Astrocyte of the spinal cord (primary cell): ENCODE measurements around the gene GATD1.

Experiments
- DNase-seq: peaks from one replicate; pipeline ENCODE4 v3.0.0; 2011; ENCODE audit warnings: low read depth, low spot score
- H3K4me3 ChIP-seq: 2 replicates; pipeline ENCODE4 v1.5.1; 2011; ENCODE audit warnings: low read depth, mild to moderate bottlenecking, low read length, moderate library complexity
- CTCF ChIP-seq: IDR thresholded peaks from 2 replicates; pipeline ENCODE4 v1.5.1; 2012; ENCODE audit warnings: low read depth, mild to moderate bottlenecking, low read length, inconsistent platforms
- in situ Hi-C: cut with HindIII; loops from 2 replicates; pipeline ENCODE4 v1.10.0; 2017; ENCODE audit warnings: low sequenced_read_pairs

The GATD1 gene

GRCh38 chr11:725624-726202 lies 51.6 kb downstream of the GATD1 start:
- no peak for DNase-seq
- no peak for TF ChIP-seq CTCF
- no peak overlapping the region for H3K4me3 ChIP-seq

GRCh38 chr11:724778-725386 lies 52.4 kb downstream of the GATD1 start:
- in situ Hi-C loops: no loop called here
- H3K4me3 ChIP-seq: no peak overlapping the region
- DNase-seq: no peak
- TF ChIP-seq CTCF: no peak

More at GRCh38 chr11:725624-726202, 51.6 kb downstream of the GATD1 start:
- in situ Hi-C loops: no loop called here

DNA sequence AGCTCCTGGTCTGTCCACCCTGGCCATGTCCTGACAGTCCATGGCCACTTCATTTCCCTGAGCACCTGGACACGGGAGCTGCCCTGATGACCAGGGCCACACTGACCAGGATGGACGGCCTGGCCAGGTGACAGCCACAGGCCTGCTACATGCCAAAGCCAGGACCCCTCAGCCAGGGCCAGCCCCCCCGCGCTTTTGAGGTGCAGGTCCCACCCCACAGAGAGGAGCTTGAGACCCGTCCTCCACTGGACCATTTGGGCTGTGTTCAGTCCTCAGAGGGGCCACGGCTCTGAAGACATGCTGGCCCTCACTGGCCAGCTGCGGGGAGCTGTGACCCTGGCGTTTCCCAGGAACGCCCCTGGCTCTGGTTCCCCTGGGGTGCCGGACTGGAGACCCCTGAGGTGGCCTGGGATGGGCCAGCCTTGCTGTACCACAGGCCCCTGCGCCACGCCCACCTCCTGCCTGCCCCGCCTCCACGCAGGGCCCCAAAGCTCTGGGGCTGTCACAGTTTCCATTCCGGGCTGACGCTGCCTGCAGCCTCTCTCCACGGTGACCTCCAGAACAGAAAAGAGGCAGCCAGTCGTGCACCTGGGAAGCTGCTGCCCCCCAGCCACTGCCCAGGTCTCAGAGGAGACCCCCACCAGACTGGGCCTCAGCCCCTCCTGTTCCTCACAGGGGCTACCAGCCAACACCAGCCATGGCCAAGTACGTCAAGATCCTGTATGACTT lies 53.1 kb downstream of the GATD1 start:
- in situ Hi-C loops: no loop called here
- no peak overlapping the region for H3K4me3 ChIP-seq
- TF ChIP-seq CTCF: no peak
- no peak for DNase-seq

GRCh38 chr11:723120-723883 lies 54.0 kb downstream of the GATD1 start:
- DNase-seq: peak; percentile 63
- in situ Hi-C loops: no loop called here
- peak; percentile 62 for TF ChIP-seq CTCF
- no peak overlapping the region for H3K4me3 ChIP-seq

GRCh38 chr11:722346-722811 lies 54.9 kb downstream of the GATD1 start:
- no peak for TF ChIP-seq CTCF
- no peak for DNase-seq
- H3K4me3 ChIP-seq: no peak overlapping the region
- in situ Hi-C loops: no loop called here

- in situ Hi-C loops: no loop called here
- no peak for DNase-seq
- no peak overlapping the region for H3K4me3 ChIP-seq
- TF ChIP-seq CTCF: no peak
These were observed 55.4 kb downstream of the GATD1 start for GRCh38 chr11:721741-722345.
